Measurements from ENCODE around the gene CCDC13. TPM values are rescaled to one million over a fixed set of nuclear protein-coding genes. Genes with fewer than 3 reads are reported as not detected.

The CCDC13 gene
- total and polyA plus RNA-seq, 2 of the 13 experiments (the other 11 are each of a cell fraction or from before 2014, with no cell fraction given): 0.22 to 0.51 TPM

DNA sequence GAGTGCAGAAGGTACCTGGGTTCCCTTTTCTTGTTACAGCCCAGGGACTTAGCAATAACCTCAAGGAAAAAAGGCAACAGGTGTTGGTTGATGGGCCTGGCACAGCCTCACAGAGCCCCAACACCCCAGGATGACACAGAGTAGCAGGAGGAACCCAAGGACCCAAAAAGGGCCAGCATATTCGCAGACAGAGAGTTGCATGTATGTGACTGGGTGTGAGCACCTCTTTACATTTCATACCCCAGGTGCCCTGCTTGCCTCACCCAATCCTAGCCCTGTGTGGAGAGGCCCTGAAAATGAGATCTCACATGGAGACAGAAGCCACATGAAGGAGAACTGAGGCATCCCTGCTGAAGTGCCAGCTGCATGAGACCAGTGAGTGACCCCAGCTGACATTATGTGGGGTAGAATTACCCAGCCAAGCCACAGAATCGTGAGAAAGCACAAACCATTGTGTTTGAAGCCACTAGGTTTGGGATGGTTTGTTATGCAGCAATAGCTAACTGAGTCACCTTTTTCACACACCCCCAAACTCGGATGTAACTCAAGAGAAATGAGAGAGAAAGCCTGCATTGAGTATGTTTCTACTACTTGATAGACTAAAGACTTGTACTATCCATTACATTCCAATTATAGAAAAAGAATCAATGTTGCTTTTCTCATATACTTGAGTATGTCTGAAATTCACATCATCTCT, 44.2 kb downstream of the CCDC13 start:
- H3K79me2 ChIP-seq (ENCODE audit: insufficient read depth, low read length): no peaks in the 10 kb centered on the region
- H3K27me3 ChIP-seq (ENCODE audit: control insufficient read depth in 1 of 2, insufficient read depth in 2 of 2, low read length in 2 of 2): no peaks in the 10 kb centered on the region
- 80% methylated on average over 3 of the region's 3 CpGs for WGBS (ENCODE audit: low lambda C conversion rate)
- no peaks in the 10 kb centered on the region for H4K20me1 ChIP-seq (ENCODE audit: insufficient read depth, low read length)
- H3K36me3 ChIP-seq (replicated peaks in 1 of 2; ENCODE audit: control insufficient read depth in 1 of 2, insufficient read depth in 2 of 2, low read length in 2 of 2): no peaks in the 10 kb centered on the region
- in situ Hi-C loops (cut with HindIII; ENCODE audit: extremely low pct_ligation_motif_present, low pct_unique_long_range_greater_than_20kb) (no loop called here), intact Hi-C loops (cut with micrococcal nuclease; ENCODE audit: unreplicated experiment) (no loop called here)
- H3K4me2 ChIP-seq (ENCODE audit: low read depth, low read length): no peak overlapping the region
- CTCF ChIA-PET (ENCODE audit: low intra/inter-chr PET ratio, low total read pairs): no interaction called here
- H2AFZ ChIP-seq (ENCODE audit: low read length): no peak overlapping the region
- H3K4me3 ChIP-seq (replicated peaks in 1 of 3; ENCODE audit: insufficient read depth in 1 of 3, low read depth in 2 of 3, low read length in 3 of 3): no peak overlapping the region
- peaks cover 43% of the 10 kb centered on the region for H3K4me1 ChIP-seq (ENCODE audit: insufficient read depth, low read length)
- no TSS peak for BruUV-seq (replicated peaks)
- ATAC-seq (no peak), FAIRE-seq (no peak), DNase-seq (ENCODE audit: low spot score) (no peak)
- no peak overlapping the region for H3K9ac ChIP-seq (ENCODE audit: insufficient read depth, low read depth, low read length)
- H3K9me3 ChIP-seq (ENCODE audit: low read length): no peaks in the 10 kb centered on the region
- H3K27ac ChIP-seq (ENCODE audit: extremely low read length, insufficient read depth, low read length): no peak overlapping the region
- TF ChIP-seq RBAK (CRISPR knock-in tag; IDR thresholded peaks at IDR 0.05): peak; percentile 96
- no peak for TF ChIP-seq ZZZ3 (CRISPR knock-in tag; IDR thresholded peaks at IDR 0.05; ENCODE audit: borderline replicate concordance)
- POLR2A ChIA-PET: no interaction called here

DNA sequence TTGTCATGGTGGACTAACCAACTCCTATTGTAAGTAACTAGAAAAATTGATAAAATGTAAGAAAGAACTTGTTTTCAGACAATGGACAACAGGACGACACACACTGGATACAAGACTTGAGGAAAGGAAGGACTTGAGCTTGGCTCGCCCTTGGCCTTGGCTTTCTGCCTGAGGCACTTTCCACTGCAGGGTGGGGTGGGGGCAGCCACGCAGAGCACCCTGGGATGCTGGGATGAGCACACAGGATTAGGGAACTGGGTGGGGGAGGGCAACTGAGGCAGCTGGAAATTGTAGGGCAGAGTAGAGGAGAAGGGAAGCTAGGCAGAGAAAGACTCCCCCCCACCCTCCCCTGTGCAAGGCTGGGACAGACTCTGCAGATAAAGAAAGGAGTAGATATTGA, 45.0 kb downstream of the CCDC13 start:
- Histone ChIP-seq H3K4me2 (ENCODE audit: low read depth, low read length) (no peak overlapping the region), H3K79me2 (ENCODE audit: insufficient read depth, low read length) (no peaks in the 10 kb centered on the region), H2AFZ (ENCODE audit: low read length) (no peak overlapping the region), H3K27me3 (ENCODE audit: control insufficient read depth in 1 of 2, insufficient read depth in 2 of 2, low read length in 2 of 2) (no peaks in the 10 kb centered on the region), H3K27ac (ENCODE audit: extremely low read length, insufficient read depth, low read length) (no peak overlapping the region), H3K9ac (ENCODE audit: insufficient read depth, low read depth, low read length) (no peak overlapping the region), H3K4me3 (replicated peaks in 1 of 3; ENCODE audit: insufficient read depth in 1 of 3, low read depth in 2 of 3, low read length in 3 of 3) (no peak overlapping the region), H4K20me1 (ENCODE audit: insufficient read depth, low read length) (no peaks in the 10 kb centered on the region), H3K9me3 (ENCODE audit: low read length) (no peaks in the 10 kb centered on the region), H3K36me3 (replicated peaks in 1 of 2; ENCODE audit: control insufficient read depth in 1 of 2, insufficient read depth in 2 of 2, low read length in 2 of 2) (no peaks in the 10 kb centered on the region), H3K4me1 (ENCODE audit: insufficient read depth, low read length) (peaks cover 35% of the 10 kb centered on the region)
- 84% methylated on average over 3 of the region's 3 CpGs for WGBS (ENCODE audit: low lambda C conversion rate)
- ATAC-seq: no peak
- ChIA-PET CTCF (ENCODE audit: low intra/inter-chr PET ratio, low total read pairs) (no interaction called here), POLR2A (no interaction called here)
- intact Hi-C loops (cut with micrococcal nuclease; ENCODE audit: unreplicated experiment): no loop called here
- in situ Hi-C loops (cut with HindIII; ENCODE audit: extremely low pct_ligation_motif_present, low pct_unique_long_range_greater_than_20kb): no loop called here
- BruUV-seq (replicated peaks): no TSS peak
- no peak for DNase-seq (ENCODE audit: low spot score)
- TF ChIP-seq PCBP2 (optimal IDR thresholded peaks at IDR 0.05; ENCODE audit: low read depth, low read length, poor library complexity, severe bottlenecking): no peak
- no peak for TF ChIP-seq ZMYM3 (CRISPR knock-in tag; IDR thresholded peaks at IDR 0.05)
- no peak for TF ChIP-seq SIX1 (CRISPR knock-in tag; IDR thresholded peaks at IDR 0.05; ENCODE audit: borderline replicate concordance)
- FAIRE-seq: no peak

Measured in HepG2 (cell line).